Brain microvascular endothelial cell (primary cell): ENCODE data around the gene RPL39L.
"Not testable (repeated sequence)": the region's sequence is repeated elsewhere in the genome, so short reads cannot be mapped to it uniquely, and the experiment has no call there.

ENCODE experiments used
- DNase-seq: peaks from one replicate; pipeline ENCODE4 v3.0.0-alpha.2; 2020
- H3K27ac ChIP-seq: fragments of 250-450 bp; sonication (Bioruptor Pico); 2 replicates; pipeline ENCODE4 v1.5.1; 2020; ENCODE audit warnings: mild to moderate bottlenecking, moderate library complexity
- H3K27me3 ChIP-seq: fragments of 250-450 bp; sonication (Bioruptor Pico); replicated peaks from 2 replicates; pipeline ENCODE4 v1.5.1; 2020; ENCODE audit warnings: mild to moderate bottlenecking
- H3K36me3 ChIP-seq: fragments of 250-450 bp; sonication (Bioruptor Pico); replicated peaks from 2 replicates; pipeline ENCODE4 v1.5.1; 2020; ENCODE audit warnings: mild to moderate bottlenecking
- H3K4me3 ChIP-seq: 2 replicates; pipeline ENCODE4 v1.5.1; 2011; ENCODE audit warnings: low read depth, mild to moderate bottlenecking, control low read depth, low read length, moderate library complexity
- CTCF ChIP-seq: IDR thresholded peaks from 2 replicates; pipeline ENCODE4 v1.5.1; 2011; ENCODE audit warnings: low read depth, mild to moderate bottlenecking, moderate library complexity, low read length, control low read depth, inconsistent platforms; ENCODE audit errors: missing control alignments
- in situ Hi-C: cut with HindIII; loops from 2 replicates; pipeline ENCODE4 v1.10.0; 2017; ENCODE audit warnings: low sequenced_read_pairs, low pct_ligation_motif_present

RPL39L gene

GRCh38 chr3:187146389-187146788 lies 7.1 kb upstream of the RPL39L start:
- in situ Hi-C loops, result no loop called here
- DNase-seq, result no peak
- Histone ChIP-seq H3K4me3 (no peak overlapping the region), H3K27me3 (no peaks in the 10 kb centered on the region), H3K27ac (no peak overlapping the region), H3K36me3 (no peaks in the 10 kb centered on the region)
- no peak for TF ChIP-seq CTCF

GRCh38 chr3:187145149-187145895 lies 6.0 kb upstream of the RPL39L start:
- Histone ChIP-seq H3K4me3 (no peak overlapping the region), H3K27me3 (no peaks in the 10 kb centered on the region), H3K27ac (no peak overlapping the region), H3K36me3 (no peaks in the 10 kb centered on the region)
- in situ Hi-C loops, result no loop called here
- TF ChIP-seq CTCF, result no peak
- DNase-seq, result no peak

GRCh38 chr3:187139895-187140253 lies 578 bp upstream of the RPL39L start:
- no peak for DNase-seq
- in situ Hi-C loops, result no loop called here
- H3K27me3 ChIP-seq, result no peaks in the 10 kb centered on the region
- H3K27ac ChIP-seq, result no peak overlapping the region
- H3K36me3 ChIP-seq, result no peaks in the 10 kb centered on the region
- H3K4me3 ChIP-seq, result peak overlapping the region; percentile 74
- TF ChIP-seq CTCF, result no peak

GRCh38 chr3:187136936-187137335 lies 2.4 kb downstream of the RPL39L start:
- no peak for TF ChIP-seq CTCF
- Histone ChIP-seq H3K4me3 (no peak overlapping the region), H3K27ac (no peak overlapping the region), H3K27me3 (no peaks in the 10 kb centered on the region), H3K36me3 (no peaks in the 10 kb centered on the region)
- in situ Hi-C loops, result no loop called here
- peak; percentile 49 for DNase-seq

GRCh38 chr3:187136337-187136736 lies 3.0 kb downstream of the RPL39L start:
- in situ Hi-C loops, result no loop called here
- H3K36me3 ChIP-seq, result no peaks in the 10 kb centered on the region
- H3K27ac ChIP-seq, result no peak overlapping the region
- no peak overlapping the region for H3K4me3 ChIP-seq
- no peak for TF ChIP-seq CTCF
- no peak for DNase-seq
- no peaks in the 10 kb centered on the region for H3K27me3 ChIP-seq

GRCh38 chr3:187135172-187135690 lies 4.1 kb downstream of the RPL39L start:
- H3K27ac ChIP-seq, in situ Hi-C loops, H3K36me3 ChIP-seq, DNase-seq, H3K4me3 ChIP-seq, H3K27me3 ChIP-seq: not testable (repeated sequence)

- H3K27ac ChIP-seq, H3K36me3 ChIP-seq, H3K4me3 ChIP-seq, DNase-seq, H3K27me3 ChIP-seq, in situ Hi-C loops: not testable (repeated sequence)
These were observed 6.1 kb downstream of the RPL39L start for GRCh38 chr3:187133181-187133580.
